ENCODE data around the gene SHISA9.

DNA sequence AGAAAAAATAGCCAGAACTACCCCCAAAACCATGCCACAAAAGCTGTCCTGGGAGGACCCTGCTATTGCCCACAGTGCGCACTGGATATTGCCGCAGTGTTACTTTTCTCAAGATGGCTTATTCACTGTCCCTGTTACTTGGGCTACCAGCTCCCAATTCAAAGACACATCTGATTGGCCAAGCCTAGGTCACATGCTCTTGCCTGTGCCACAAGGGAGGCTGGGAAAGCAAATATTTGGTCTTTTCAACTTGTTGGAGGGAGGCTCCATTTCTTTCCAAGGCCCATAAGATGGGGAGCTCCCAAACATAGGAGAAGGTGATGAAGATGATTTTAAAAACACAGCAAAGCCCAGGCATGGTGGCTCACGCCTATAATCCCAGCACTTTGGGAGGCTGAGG lies 257.0 kb downstream of the SHISA9 start:
- no peak for TF ChIP-seq POLR2A (IDR thresholded peaks at IDR 0.05)
- TF ChIP-seq, protein P1, sequence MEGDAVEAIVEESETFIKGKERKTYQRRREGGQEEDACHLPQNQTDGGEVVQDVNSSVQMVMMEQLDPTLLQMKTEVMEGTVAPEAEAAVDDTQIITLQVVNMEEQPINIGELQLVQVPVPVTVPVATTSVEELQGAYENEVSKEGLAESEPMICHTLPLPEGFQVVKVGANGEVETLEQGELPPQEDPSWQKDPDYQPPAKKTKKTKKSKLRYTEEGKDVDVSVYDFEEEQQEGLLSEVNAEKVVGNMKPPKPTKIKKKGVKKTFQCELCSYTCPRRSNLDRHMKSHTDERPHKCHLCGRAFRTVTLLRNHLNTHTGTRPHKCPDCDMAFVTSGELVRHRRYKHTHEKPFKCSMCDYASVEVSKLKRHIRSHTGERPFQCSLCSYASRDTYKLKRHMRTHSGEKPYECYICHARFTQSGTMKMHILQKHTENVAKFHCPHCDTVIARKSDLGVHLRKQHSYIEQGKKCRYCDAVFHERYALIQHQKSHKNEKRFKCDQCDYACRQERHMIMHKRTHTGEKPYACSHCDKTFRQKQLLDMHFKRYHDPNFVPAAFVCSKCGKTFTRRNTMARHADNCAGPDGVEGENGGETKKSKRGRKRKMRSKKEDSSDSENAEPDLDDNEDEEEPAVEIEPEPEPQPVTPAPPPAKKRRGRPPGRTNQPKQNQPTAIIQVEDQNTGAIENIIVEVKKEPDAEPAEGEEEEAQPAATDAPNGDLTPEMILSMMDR (IDR thresholded peaks at IDR 0.05 in 4 of 5, conservative IDR thresholded peaks at IDR 0.05 in 1 of 5) = no peak
